Measurements from ENCODE around the gene PRPF19.

DNA sequence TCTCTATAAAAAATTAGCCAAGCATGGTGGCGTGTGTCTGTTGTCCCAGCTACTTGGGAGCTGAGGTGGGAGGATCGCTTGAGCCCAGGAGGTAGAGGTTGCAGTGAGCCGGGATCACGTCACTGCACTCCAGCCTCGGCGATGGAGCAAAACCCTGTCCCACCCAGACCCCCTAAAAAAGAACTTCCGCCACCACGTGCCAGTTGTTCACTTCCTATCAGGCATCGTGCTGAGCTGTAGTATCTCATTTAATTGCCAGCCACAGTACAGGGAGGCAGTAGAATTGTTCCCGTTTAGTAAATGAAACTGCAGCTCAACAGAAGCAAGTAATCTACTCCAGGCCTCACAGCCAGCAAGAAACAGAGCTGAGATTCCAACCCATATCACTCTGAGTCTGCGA is 14.9 kb upstream of the PRPF19 start:
- TF ChIP-seq TAF1 (IDR thresholded peaks at IDR 0.05; ENCODE audit: low read depth, low read length) (no peak), EZH2 (IDR thresholded peaks at IDR 0.05; ENCODE audit: low read depth, low read length, severe bottlenecking) (no peak), CHD2 (IDR thresholded peaks at IDR 0.05; ENCODE audit: low read length) (no peak)
- TF ChIP-seq, protein P1, sequence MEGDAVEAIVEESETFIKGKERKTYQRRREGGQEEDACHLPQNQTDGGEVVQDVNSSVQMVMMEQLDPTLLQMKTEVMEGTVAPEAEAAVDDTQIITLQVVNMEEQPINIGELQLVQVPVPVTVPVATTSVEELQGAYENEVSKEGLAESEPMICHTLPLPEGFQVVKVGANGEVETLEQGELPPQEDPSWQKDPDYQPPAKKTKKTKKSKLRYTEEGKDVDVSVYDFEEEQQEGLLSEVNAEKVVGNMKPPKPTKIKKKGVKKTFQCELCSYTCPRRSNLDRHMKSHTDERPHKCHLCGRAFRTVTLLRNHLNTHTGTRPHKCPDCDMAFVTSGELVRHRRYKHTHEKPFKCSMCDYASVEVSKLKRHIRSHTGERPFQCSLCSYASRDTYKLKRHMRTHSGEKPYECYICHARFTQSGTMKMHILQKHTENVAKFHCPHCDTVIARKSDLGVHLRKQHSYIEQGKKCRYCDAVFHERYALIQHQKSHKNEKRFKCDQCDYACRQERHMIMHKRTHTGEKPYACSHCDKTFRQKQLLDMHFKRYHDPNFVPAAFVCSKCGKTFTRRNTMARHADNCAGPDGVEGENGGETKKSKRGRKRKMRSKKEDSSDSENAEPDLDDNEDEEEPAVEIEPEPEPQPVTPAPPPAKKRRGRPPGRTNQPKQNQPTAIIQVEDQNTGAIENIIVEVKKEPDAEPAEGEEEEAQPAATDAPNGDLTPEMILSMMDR (IDR thresholded peaks at IDR 0.05; ENCODE audit: control extremely low read depth in 1 of 3, insufficient read depth in 1 of 3, low read depth in 1 of 3, low read length in 3 of 3) = no peak
- TF ChIP-seq, protein P2, sequence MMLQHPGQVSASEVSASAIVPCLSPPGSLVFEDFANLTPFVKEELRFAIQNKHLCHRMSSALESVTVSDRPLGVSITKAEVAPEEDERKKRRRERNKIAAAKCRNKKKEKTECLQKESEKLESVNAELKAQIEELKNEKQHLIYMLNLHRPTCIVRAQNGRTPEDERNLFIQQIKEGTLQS (IDR thresholded peaks at IDR 0.05; ENCODE audit: insufficient read depth, low read depth, low read length) = no peak
